GM19035 (cell line): ENCODE results near the gene REX1BD.
"Not testable (repeated sequence)": the region's sequence is repeated elsewhere in the genome, so short reads cannot be mapped to it uniquely, and the experiment has no call there.

ENCODE experiments used
- ATAC-seq: cut with Tn5 transposase; IDR thresholded peaks from one replicate; pipeline ENCODE4 v1.9.1; 2021; ENCODE audit not compliant: unreplicated experiment

The REX1BD gene

GRCh38 chr19:18576383-18576782 is 12.2 kb upstream of the REX1BD start:
- no peak for ATAC-seq

DNA sequence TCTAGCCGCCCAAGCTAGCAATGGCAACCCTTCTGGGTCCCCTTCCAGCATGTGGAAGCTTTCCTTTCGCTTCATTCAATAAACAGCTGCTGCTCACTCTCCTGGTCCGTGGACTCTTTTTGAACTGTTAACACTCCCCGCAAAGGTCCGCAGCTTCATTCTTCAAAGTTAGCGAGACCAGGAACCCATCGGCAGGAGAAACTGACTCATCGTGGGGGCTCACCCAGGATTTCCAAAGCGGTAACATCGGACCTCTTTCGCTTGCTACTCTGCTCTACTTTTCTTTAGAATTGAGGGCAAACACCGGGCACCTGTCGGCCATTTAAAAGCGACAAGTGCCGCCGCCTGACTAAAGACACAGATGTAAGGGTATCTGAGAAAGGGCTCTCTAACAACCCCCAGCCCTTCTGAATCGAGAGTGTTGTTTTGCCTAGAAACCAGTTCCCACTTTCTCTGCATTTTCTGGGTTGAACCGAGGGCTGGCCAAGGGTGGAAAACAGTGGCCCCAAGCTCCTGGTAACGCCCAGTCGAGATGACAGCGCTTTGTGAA is 11.2 kb upstream of the REX1BD start:
- ATAC-seq: no peak

DNA sequence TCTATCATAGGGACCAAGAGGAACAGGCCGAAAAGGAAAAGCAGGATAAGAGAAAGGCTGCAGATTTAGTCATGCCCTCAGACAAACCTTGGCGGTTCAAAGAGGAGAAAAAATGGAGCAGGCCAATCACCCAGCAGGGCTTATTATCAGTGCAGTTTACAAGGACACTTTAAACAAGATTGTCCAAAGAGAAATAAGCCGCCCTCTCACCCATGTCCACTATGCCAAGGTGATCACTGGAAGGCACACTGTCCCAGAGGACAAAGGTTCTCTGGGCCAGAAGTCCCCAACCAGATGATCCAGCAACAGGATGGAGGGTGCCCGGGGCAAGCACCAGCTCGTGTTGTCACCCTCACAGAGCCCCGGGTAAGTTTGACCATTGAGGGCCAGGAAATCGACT is 8.3 kb upstream of the REX1BD start:
- ATAC-seq: no peak

DNA sequence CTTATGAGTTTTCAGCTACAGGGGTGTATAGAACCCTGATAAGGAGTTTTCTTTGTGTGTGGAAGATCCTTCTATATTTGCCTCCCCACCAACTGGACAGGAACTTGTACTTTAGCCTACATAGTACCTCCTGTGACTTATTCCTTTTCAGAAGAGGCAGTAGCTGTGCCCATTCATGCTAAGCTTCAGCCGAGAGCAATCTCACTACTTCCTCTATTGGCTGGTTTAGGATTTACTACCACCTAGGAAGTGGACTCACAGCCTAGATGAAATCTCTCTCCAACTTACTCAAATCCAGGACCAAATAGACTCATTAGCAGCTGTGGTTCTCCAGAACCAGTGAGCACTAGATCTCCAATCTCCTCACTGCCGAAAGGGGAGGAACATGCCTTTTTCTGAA is 2.3 kb upstream of the REX1BD start:
- no peak for ATAC-seq

DNA sequence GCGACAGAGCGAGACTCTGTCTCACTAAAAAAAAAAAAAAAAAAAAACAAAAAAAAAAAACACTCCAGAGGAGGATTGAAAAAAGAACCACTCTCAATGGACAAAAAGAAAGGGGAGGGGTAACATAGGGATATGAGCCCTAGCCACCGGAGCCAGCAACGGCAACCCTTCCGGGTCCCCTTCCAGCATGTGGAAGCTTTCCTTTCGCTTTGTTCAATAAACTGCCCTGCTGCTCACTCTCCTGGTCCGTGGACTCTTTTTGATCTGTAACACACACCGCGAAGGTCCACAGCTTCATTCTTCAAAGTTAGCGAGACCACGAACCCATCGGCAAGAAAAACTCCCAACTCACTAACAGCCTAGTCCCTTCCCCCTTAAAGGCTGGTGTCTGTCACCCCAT is 1.0 kb upstream of the REX1BD start:
- ATAC-seq: no peak

DNA sequence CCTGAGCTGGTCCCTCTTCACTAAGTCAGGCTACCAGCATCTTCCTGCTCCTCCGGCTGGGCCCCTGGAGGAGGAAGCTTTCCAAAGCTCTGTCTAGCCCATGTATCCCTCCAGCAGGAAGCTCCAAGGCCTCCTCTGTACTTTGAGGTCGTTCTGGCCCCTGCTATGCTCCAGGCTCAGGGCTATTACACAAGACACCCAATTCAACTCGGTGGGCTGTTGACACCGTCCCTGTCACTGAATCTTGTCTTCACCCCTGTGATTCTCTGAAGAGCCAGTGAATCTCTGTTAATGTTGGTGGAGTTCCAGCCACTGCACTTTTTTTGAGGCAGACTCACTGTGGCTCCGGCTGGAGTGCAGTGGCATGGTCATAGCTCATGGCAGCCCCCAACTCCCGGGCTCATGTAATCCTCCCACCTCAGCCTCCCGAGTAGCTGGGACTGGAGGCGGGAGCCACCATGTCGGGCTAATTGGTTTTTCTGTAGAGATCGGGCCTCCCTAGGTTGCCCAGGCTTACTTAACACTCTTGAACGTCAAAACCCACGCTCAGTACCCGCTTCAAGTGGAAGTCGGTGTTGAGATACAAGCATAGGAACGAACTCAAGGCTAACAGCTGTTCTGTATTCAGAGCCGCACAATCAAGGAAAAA is 512 bp upstream of the REX1BD start:
- ATAC-seq: no peak

- ATAC-seq: peak; percentile 22
Measured at GRCh38 chr19:18589380-18590272, 1.0 kb downstream of the REX1BD start.

DNA sequence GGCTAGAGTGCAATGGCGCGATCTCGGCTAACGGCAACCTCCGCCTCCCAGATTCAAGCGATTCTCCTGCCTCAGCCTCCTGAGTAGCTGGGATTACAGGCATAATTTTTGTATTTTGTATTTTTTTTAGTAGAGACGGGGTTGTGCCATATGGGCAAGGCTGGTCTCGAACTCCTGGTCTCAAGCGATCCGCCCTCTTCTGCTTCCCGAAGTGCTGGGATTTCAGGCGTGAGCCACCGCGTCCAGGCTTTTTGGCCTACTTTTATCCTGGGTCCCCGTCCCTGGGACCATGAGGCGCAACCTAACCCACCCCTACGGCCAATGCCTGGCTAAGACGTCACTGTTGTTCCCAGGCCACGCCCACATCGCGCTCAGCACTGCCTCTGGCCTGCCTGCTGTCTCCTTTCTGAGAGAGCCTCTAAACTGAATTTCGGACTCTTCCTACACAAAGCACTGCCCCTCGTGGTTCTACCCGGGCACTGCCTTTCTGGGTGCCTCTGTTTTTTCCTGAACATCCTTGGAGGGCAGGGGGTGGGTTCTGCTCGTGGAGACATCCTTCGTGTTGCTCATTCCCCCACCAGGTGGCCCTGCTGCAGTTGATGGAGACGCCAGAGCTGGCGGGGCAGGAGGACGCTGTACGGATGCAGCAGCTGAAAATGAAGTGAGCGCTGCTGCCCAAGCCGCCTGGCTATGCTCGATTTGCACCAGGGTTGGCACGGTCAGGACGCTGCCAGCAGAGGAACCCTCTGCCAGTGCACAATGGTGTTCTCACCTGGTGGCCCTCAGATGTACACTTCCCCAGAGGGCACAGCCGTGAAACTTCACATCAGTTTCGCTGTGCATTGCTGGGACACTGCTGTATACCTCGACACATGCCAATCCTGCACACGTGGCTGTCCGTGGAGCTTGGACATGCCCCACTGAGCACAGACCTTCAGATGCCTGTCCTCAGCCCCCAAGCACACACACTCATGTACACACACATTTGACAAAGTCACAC is 2.0 kb downstream of the REX1BD start:
- ATAC-seq: no peak

DNA sequence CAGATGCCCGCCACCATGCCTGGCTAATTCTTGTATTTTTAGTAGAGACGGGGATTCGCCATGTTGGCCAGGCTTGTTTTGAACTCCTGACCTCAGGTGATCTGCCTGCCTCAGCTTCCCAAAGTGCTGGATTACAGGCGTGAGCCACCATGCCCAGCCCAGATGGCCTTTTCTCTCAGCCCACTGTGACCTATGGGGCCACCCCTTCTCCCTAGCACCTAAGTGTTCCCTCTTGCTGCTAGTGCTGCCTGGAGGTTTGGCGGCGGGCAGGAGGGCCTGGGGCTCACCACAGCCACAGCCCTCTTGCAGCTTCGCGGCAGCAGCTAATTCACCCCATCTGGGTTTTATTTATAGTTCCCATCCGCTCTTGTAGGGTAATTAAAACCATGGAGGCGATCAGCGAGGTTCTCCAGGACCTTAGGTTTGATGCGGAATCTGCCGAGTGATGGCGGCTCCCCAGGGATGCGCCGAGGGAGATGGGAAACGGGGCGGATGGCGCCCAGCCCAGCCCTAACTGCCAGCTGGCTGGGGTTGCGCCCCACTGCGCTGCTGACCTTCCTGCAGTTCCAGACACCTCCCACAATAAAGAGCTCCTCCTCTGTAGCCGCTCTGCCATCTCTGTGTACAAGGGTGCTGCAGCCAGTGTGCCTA is 3.3 kb downstream of the REX1BD start:
- no peak for ATAC-seq

- ATAC-seq: not testable (repeated sequence)
Measured at GRCh38 chr19:18592732-18593131, 4.1 kb downstream of the REX1BD start.

DNA sequence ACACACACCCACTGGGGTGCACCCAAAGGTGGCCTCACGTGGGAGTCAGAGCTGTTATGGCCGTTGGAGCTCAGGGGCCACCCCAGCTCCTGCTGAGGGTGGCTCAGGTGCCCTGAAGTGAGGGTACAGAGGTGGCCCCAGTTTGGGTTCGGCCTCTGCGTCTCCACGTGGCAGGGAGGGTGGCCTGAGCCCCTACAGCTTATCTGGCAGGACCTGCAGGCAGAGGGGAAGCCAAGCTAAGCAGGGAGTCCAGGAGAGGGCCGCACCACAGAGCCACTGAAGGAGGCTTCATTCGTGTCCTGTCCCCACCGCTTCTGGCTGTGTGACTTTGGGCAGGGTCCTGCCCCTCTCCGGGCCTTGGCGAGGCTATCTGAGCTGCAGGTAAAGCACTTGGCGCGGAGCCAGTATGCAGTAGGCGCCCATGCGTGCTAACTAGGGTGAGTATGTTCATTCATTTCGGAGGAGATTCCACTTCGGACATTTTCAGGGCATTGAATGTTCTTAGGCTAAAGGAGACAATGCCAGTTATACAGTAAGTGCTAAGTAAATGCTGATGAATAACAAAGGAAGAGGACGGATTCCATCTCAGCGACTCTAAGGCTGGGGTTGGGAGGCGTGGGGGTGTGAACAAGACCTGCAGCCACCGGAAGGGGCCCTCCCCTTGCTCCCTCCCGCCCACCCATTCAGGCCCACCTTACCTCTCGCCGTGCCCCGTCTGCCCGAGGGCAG is 4.9 kb downstream of the REX1BD start:
- no peak for ATAC-seq

DNA sequence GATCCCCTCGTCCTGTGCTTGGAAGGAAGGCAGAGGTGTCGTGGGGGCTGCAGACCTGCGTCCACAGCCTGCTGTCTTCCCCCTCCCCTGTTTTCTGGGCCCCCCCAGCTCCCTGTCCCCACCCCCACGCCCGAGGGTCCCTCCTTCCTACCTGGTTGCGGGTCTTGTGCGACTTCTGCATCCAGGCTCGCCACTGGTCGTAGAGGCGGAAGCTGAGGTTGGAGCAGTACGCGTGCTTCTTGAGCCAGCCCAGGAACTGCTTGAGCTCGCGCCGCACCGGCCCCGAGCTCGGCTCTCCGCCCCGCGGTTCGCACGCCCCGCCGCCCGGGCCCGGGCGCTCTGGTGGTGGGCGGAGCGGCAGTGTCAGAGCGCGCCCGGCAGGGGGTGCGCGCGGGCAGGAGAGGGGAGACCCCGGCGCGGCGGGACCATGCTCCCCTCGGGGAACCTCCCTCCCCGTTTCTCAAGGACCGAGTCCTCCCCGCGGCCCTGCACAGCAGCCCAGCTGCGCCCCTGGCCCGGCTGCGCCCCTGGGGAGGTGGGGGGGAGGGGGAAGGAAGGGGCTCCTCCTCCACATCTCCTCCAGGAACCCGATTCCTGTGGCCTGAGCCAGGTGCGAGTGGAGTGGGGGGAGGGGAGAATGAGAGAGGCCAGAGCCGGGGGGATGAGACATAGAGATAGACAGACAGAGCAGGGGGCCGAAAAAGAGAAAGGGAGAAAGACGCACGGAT is 5.7 kb downstream of the REX1BD start:
- ATAC-seq: no peak

DNA sequence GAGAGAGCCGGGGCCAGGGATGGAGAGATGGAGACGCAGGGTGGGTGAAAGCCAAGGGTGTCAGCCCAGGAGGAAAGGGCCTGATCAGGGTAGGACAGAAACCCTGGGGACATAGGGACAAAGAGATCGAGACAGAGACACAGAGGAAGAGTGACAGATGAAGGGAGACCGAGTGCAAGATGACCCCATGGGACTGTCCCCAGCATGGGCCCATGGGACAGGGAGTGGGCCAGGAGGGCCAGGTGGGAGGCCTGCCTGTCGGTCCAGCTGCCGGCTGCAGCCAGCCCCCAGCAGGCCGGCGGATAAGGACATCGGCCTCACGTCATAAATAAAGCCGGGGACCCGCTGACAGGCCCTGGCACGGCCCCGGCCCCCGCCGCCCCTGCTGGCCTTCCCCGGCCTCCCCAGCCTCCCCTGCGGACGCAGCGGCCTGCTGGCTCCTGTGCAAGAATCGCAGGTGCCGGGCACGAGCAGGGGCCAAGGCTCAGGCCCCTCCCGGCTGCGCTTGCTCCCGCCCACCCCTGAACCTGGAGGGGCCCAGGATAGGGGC is 6.3 kb downstream of the REX1BD start:
- no peak for ATAC-seq

DNA sequence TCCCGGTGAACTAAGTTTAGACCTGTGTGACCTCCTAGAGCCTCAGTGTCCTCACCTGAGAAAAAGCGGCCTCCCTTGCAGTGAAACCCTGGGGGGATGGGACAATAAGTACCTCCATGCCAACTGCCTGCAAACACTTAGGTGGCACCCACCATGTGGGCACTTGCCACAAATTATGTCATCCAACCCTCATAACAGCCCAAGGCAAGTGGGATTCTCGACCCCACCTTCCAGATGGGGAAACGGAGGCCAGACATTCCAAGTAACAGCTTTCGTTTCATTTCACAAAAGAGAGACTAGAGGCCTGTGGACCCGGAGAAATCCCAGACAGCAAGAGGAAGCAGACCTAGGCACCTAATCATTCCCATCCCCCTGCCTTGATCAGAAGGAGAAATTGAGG is 6.9 kb downstream of the REX1BD start:
- no peak for ATAC-seq

DNA sequence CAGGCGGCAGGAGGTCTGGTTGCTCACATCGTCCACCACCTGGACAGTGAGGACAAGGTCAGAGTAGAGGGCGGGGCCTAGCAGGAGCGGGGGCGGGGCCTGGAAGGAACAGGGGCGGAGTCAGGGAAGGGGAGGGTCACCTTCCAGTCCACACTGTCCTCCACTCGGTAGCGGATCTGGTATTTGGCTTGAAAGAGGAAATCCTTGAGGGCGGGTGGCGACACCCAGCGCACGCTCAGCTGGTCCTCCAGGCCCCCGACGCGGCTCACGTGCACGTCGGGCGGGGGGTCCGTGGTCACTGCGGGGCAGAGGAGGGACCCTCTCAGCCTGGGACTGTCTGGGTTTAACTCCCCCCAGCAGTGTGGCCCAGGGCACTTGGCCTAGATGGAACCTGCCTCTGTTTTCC is 8.2 kb downstream of the REX1BD start:
- no peak for ATAC-seq

- ATAC-seq: no peak
Measured at GRCh38 chr19:18597809-18598660, 9.4 kb downstream of the REX1BD start.

DNA sequence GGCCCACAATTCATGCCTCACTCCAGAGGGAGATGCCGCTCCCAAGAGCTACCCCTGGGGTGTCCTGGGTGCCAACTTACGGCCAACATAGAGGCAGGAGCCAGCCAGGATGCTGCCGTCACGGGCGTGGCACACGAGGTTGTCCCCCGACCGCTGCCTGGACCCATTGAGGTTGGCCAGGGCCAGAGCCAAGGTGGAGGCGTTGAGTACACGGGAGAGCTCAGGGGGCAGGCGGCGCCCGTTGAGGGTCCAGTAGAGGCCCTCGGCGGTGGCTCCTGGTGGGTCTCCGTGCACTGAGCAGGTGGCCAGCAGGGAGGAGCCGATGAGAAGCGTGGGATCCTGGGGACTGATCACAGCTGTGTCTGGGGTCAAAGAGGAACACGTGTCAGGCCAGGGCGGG is 10.9 kb downstream of the REX1BD start:
- no peak for ATAC-seq
